Activated CD4-positive, alpha-beta memory T cell treated with anti-CD3 and anti-CD28 coated beads, Interleukin-2, amount 10 ng/mL, durations not matched to agents 7 days and 5 days (primary cell): ENCODE data around the gene CDC34. TPM values are rescaled to one million over a fixed set of nuclear protein-coding genes. Genes with fewer than 3 reads are reported as not detected.

ENCODE experiments used
- CTCF ChIA-PET: fragments of 350-600 bp; sonication (Branson Sonifier 250); formaldehyde crosslinking; loops from one replicate; lab custom pipeline; 2021; ENCODE audit warnings: antibody characterized with exemption, inconsistent platforms; lab: Charles Lee
- POLR2A ChIA-PET: fragments of 350-600 bp; sonication (Branson Sonifier 250); formaldehyde crosslinking; loops from one replicate; lab custom pipeline; 2021; ENCODE audit warnings: antibody characterized with exemption; lab: Charles Lee
- DNase-seq: peaks from one replicate; pipeline ENCODE4 v3.0.0-alpha.2; 2020
- H3K27ac Mint-ChIP-seq: one replicate; pipeline ENCODE4 v1.8.0; 2021; ENCODE audit warnings: mild to moderate bottlenecking, mixed read lengths
- H3K27me3 Mint-ChIP-seq: one replicate; pipeline ENCODE4 v1.8.0; 2021; ENCODE audit warnings: mixed read lengths
- H3K36me3 Mint-ChIP-seq: one replicate; pipeline ENCODE4 v1.8.0; 2021; ENCODE audit warnings: low read depth, mixed read lengths
- H3K4me1 Mint-ChIP-seq: one replicate; pipeline ENCODE4 v1.8.0; 2021; ENCODE audit warnings: mixed read lengths
- H3K4me3 Mint-ChIP-seq: one replicate; pipeline ENCODE4 v1.8.0; 2021; ENCODE audit warnings: mild to moderate bottlenecking, mixed read lengths
- H3K9me3 Mint-ChIP-seq: one replicate; pipeline ENCODE4 v1.8.0; 2021; ENCODE audit warnings: mixed read lengths
- total RNA-seq, 2 experiments: library from RNA; stranded (reverse); gene quantifications; one replicate each; pipeline ENCODE4 v1.2.3, GENCODE V29; 2021

The CDC34 gene
- total RNA-seq, 2 experiments from 2014 or later: 50.3 to 50.4 TPM

- Mint-ChIP-seq H3K36me3 (peaks cover 4% of the 10 kb centered on the region), H3K4me1 (peaks cover 12% of the 10 kb centered on the region), H3K9me3 (no peaks in the 10 kb centered on the region), H3K27ac (no peak overlapping the region), H3K27me3 (no peaks in the 10 kb centered on the region), H3K4me3 (no peak overlapping the region)
- CTCF ChIA-PET: no interaction called here
- DNase-seq: no peak
- POLR2A ChIA-PET: interaction anchor here (1.2 kb wide), 1 partner anchor 14 kb away, joined by 6 read pairs; the partner anchor contains the start of gene CDC34
Observed at GRCh38 chr19:517721-518597, 13.6 kb upstream of the CDC34 start.

GRCh38 chr19:518598-519231 lies 12.8 kb upstream of the CDC34 start:
- DNase-seq: peak; percentile 50
- H3K9me3 Mint-ChIP-seq: no peaks in the 10 kb centered on the region

GRCh38 chr19:519449-519865 lies 12.1 kb upstream of the CDC34 start:
- POLR2A ChIA-PET: interaction anchor here (1.2 kb wide), 1 partner anchor 13 kb away, joined by 6 read pairs; the partner anchor contains the start of gene CDC34
- no peak overlapping the region for H3K4me3 Mint-ChIP-seq
- H3K4me1 Mint-ChIP-seq: peaks cover 11% of the 10 kb centered on the region
- H3K27ac Mint-ChIP-seq: no peak overlapping the region
- H3K27me3 Mint-ChIP-seq: no peaks in the 10 kb centered on the region
- CTCF ChIA-PET: no interaction called here
- DNase-seq: no peak
- no peaks in the 10 kb centered on the region for H3K9me3 Mint-ChIP-seq
- H3K36me3 Mint-ChIP-seq: no peaks in the 10 kb centered on the region

More at GRCh38 chr19:518598-519231, 12.8 kb upstream of the CDC34 start:
- Mint-ChIP-seq H3K4me1 (peaks cover 12% of the 10 kb centered on the region), H3K36me3 (peaks cover 4% of the 10 kb centered on the region), H3K27ac (no peak overlapping the region), H3K27me3 (no peaks in the 10 kb centered on the region), H3K4me3 (no peak overlapping the region)
- ChIA-PET POLR2A (interaction anchor here (1.2 kb wide), 1 partner anchor 13 kb away, joined by 6 read pairs; the partner anchor contains the start of gene CDC34), CTCF (no interaction called here)

- CTCF ChIA-PET: interaction anchor here (1.1 to 3.0 kb wide), 2 partner anchors 9 to 12 kb away, joined by 3 to 23 read pairs; partner anchors contain the start of gene CDC34
Observed at GRCh38 chr19:522726-523125, 8.8 kb upstream of the CDC34 start.

GRCh38 chr19:524062-524674 lies 7.4 kb upstream of the CDC34 start:
- H3K4me3 Mint-ChIP-seq: no peak overlapping the region
- peaks cover 4% of the 10 kb centered on the region for H3K27me3 Mint-ChIP-seq
- no peak for DNase-seq
- peaks cover 6% of the 10 kb centered on the region for H3K4me1 Mint-ChIP-seq
- H3K27ac Mint-ChIP-seq: no peak overlapping the region
- ChIA-PET CTCF (no interaction called here), POLR2A (interaction anchor here (1.4 kb wide), 1 partner anchor 18 kb away, joined by 3 read pairs; no protein-coding TSS in a partner anchor)
- no peaks in the 10 kb centered on the region for H3K9me3 Mint-ChIP-seq
- H3K36me3 Mint-ChIP-seq: no peaks in the 10 kb centered on the region

More at GRCh38 chr19:522726-523125, 8.8 kb upstream of the CDC34 start:
- Mint-ChIP-seq H3K4me1 (peaks cover 6% of the 10 kb centered on the region), H3K27ac (no peak overlapping the region), H3K27me3 (peaks cover 4% of the 10 kb centered on the region), H3K4me3 (no peak overlapping the region), H3K36me3 (no peaks in the 10 kb centered on the region), H3K9me3 (no peaks in the 10 kb centered on the region)
- DNase-seq: no peak
- POLR2A ChIA-PET: interaction anchor here (1.2 to 3.0 kb wide), 3 partner anchors 8 to 12 kb away, joined by 3 to 22 read pairs (median 14); partner anchors contain the start of gene CDC34

- DNase-seq: no peak
- Mint-ChIP-seq H3K27ac (no peak overlapping the region), H3K4me3 (no peak overlapping the region), H3K27me3 (peaks cover 4% of the 10 kb centered on the region), H3K4me1 (peaks cover 6% of the 10 kb centered on the region), H3K36me3 (no peaks in the 10 kb centered on the region), H3K9me3 (no peaks in the 10 kb centered on the region)
- ChIA-PET CTCF (no interaction called here), POLR2A (interaction anchor here (1.4 kb wide), 2 partner anchors 14 to 19 kb away, joined by 3 read pairs; no protein-coding TSS in a partner anchor)
Observed at GRCh38 chr19:525029-525428, 6.5 kb upstream of the CDC34 start.

GRCh38 chr19:525857-526419 lies 5.6 kb upstream of the CDC34 start:
- POLR2A ChIA-PET: interaction anchor here (1.4 kb wide), 1 partner anchor 15 kb away, joined by 3 read pairs; no protein-coding TSS in a partner anchor
- peaks cover 4% of the 10 kb centered on the region for H3K27me3 Mint-ChIP-seq
- H3K27ac Mint-ChIP-seq: no peak overlapping the region
- CTCF ChIA-PET: interaction anchor here (0.8 to 1.2 kb wide), 3 partner anchors 15 to 206 kb away, joined by 3 read pairs; no protein-coding TSS in a partner anchor
- H3K4me1 Mint-ChIP-seq: peaks cover 9% of the 10 kb centered on the region
- H3K9me3 Mint-ChIP-seq: no peaks in the 10 kb centered on the region
- H3K36me3 Mint-ChIP-seq: no peaks in the 10 kb centered on the region
- no peak overlapping the region for H3K4me3 Mint-ChIP-seq
- no peak for DNase-seq

- peaks cover 4% of the 10 kb centered on the region for H3K27me3 Mint-ChIP-seq
- DNase-seq: no peak
- CTCF ChIA-PET: interaction anchor here (0.6 to 6.6 kb wide), 3 partner anchors 19 to 42 kb away, joined by 3 to 59 read pairs (median 25); partner anchors contain the start of genes BSG and TPGS1
- H3K27ac Mint-ChIP-seq: peak overlapping the region; percentile 72
- no peaks in the 10 kb centered on the region for H3K9me3 Mint-ChIP-seq
- H3K4me3 Mint-ChIP-seq: peak overlapping the region; percentile 78
- POLR2A ChIA-PET: interaction anchor here (0.6 to 4.7 kb wide), 5 partner anchors 8 to 41 kb away, joined by 3 to 46 read pairs (median 3); partner anchors contain the start of gene GZMM
- no peaks in the 10 kb centered on the region for H3K36me3 Mint-ChIP-seq
- H3K4me1 Mint-ChIP-seq: peaks cover 21% of the 10 kb centered on the region
Observed at GRCh38 chr19:530134-531008, 1.2 kb upstream of the CDC34 start.

GRCh38 chr19:531009-531752 lies 379 bp upstream of the CDC34 start:
- H3K27ac Mint-ChIP-seq: peak overlapping the region; percentile 72
- H3K36me3 Mint-ChIP-seq: peaks cover 2% of the 10 kb centered on the region
- H3K4me3 Mint-ChIP-seq: peak overlapping the region; percentile 78
- no peaks in the 10 kb centered on the region for H3K9me3 Mint-ChIP-seq
- H3K27me3 Mint-ChIP-seq: peaks cover 2% of the 10 kb centered on the region
- DNase-seq: peak; percentile 92
- H3K4me1 Mint-ChIP-seq: peaks cover 21% of the 10 kb centered on the region
- ChIA-PET CTCF (interaction anchor here (0.6 to 6.6 kb wide), 4 partner anchors 9 to 41 kb away, joined by 3 to 59 read pairs (median 14); partner anchors contain the start of genes BSG and TPGS1), POLR2A (interaction anchor here (0.6 to 4.7 kb wide), 12 partner anchors 9 to 129 kb away, joined by 3 to 46 read pairs (median 5); partner anchors contain the start of genes BSG and GZMM)

GRCh38 chr19:532561-533363 lies 1.2 kb downstream of the CDC34 start:
- ChIA-PET CTCF (interaction anchor here (0.7 to 6.6 kb wide), 7 partner anchors 10 to 37 kb away, joined by 3 to 59 read pairs (median 3); partner anchors contain the start of gene TPGS1), POLR2A (interaction anchor here (0.8 to 4.7 kb wide), 13 partner anchors 11 to 79 kb away, joined by 3 to 46 read pairs (median 3); partner anchors contain the start of gene GZMM)
- peak overlapping the region; percentile 78 for H3K27ac Mint-ChIP-seq
- H3K36me3 Mint-ChIP-seq: peaks cover 6% of the 10 kb centered on the region
- DNase-seq: peak; percentile 56
- peaks cover 21% of the 10 kb centered on the region for H3K4me1 Mint-ChIP-seq
- H3K27me3 Mint-ChIP-seq: no peaks in the 10 kb centered on the region
- peak overlapping the region; percentile 75 for H3K4me3 Mint-ChIP-seq
- no peaks in the 10 kb centered on the region for H3K9me3 Mint-ChIP-seq
